Activated T-helper 2 cell treated with anti-CD3 and anti-CD28 coated beads, Interferon-gamma antibody, Interleukin-2, Interleukin-4, amounts not matched to agents 10 μg/mL and 5 μg/mL and 100 μg/mL, durations not matched to agents 14 hours and 24 hours and 36 hours (primary cell): ENCODE results near the gene RNF149. TPM values are rescaled to one million over a fixed set of nuclear protein-coding genes. Genes with fewer than 3 reads are reported as not detected.
"Not testable (repeated sequence)": the region's sequence is repeated elsewhere in the genome, so short reads cannot be mapped to it uniquely, and the experiment has no call there.

Experiments used
- DNase-seq: peaks from one replicate; pipeline ENCODE4 v3.0.0; 2021; ENCODE audit warnings: low spot score
- H3K27ac Mint-ChIP-seq: one replicate; pipeline ENCODE4 v1.8.0; 2021; ENCODE audit warnings: mixed read lengths
- H3K27me3 Mint-ChIP-seq: one replicate; pipeline ENCODE4 v1.8.0; 2021; ENCODE audit warnings: low read depth, mixed read lengths
- H3K36me3 Mint-ChIP-seq: one replicate; pipeline ENCODE4 v1.8.0; 2021; ENCODE audit warnings: low read depth, mixed read lengths
- H3K4me1 Mint-ChIP-seq: one replicate; pipeline ENCODE4 v1.8.0; 2021; ENCODE audit warnings: low read depth, mixed read lengths
- H3K4me3 Mint-ChIP-seq: one replicate; pipeline ENCODE4 v1.8.0; 2021; ENCODE audit warnings: low read depth, mild to moderate bottlenecking, moderate library complexity, mixed read lengths
- H3K9me3 Mint-ChIP-seq: one replicate; pipeline ENCODE4 v1.8.0; 2021; ENCODE audit warnings: mixed read lengths
- intact Hi-C: fragments of 100-400 bp; cut with micrococcal nuclease; formaldehyde crosslinking; loops from one replicate; pipeline ENCODE4 v1.15.1; 2023
- total RNA-seq: library from RNA; stranded (reverse); gene quantifications from 2 replicates; pipeline ENCODE4 v1.2.3, GENCODE V29; 2022

RNF149 gene
- total RNA-seq, 1 donor from 2014 or later = 54.9 TPM

GRCh38 chr2:101327863-101328394 lies 19.4 kb upstream of the RNF149 start:
- intact Hi-C loops = loop anchor here (1.0 kb wide), 1 partner anchor 21 kb away; no protein-coding TSS in a partner anchor

GRCh38 chr2:101325425-101325824 lies 16.9 kb upstream of the RNF149 start:
- peaks cover 3% of the 10 kb centered on the region for H3K27me3 Mint-ChIP-seq
- DNase-seq = no peak
- no peak overlapping the region for H3K27ac Mint-ChIP-seq
- intact Hi-C loops = no loop called here
- no peaks in the 10 kb centered on the region for H3K36me3 Mint-ChIP-seq
- peaks cover 5% of the 10 kb centered on the region for H3K4me1 Mint-ChIP-seq
- no peak overlapping the region for H3K4me3 Mint-ChIP-seq
- peaks cover 3% of the 10 kb centered on the region for H3K9me3 Mint-ChIP-seq

More at GRCh38 chr2:101327863-101328394, 19.4 kb upstream of the RNF149 start:
- no peaks in the 10 kb centered on the region for H3K36me3 Mint-ChIP-seq
- H3K27ac Mint-ChIP-seq = no peak overlapping the region
- no peaks in the 10 kb centered on the region for H3K9me3 Mint-ChIP-seq
- no peak for DNase-seq
- H3K4me3 Mint-ChIP-seq = no peak overlapping the region
- peaks cover 17% of the 10 kb centered on the region for H3K4me1 Mint-ChIP-seq
- no peaks in the 10 kb centered on the region for H3K27me3 Mint-ChIP-seq

GRCh38 chr2:101316568-101316967 lies 8.1 kb upstream of the RNF149 start:
- intact Hi-C loops, DNase-seq, H3K36me3 Mint-ChIP-seq, H3K27ac Mint-ChIP-seq, H3K4me3 Mint-ChIP-seq: not testable (repeated sequence)
- H3K27me3 Mint-ChIP-seq = peaks cover 33% of the 10 kb centered on the region
- peaks cover 10% of the 10 kb centered on the region for H3K9me3 Mint-ChIP-seq
- peaks cover 11% of the 10 kb centered on the region for H3K4me1 Mint-ChIP-seq

- H3K27ac Mint-ChIP-seq = no peak overlapping the region
- intact Hi-C loops = no loop called here
- DNase-seq = no peak
Observed at GRCh38 chr2:101311696-101312017, 3.2 kb upstream of the RNF149 start.

GRCh38 chr2:101310834-101311695 lies 2.6 kb upstream of the RNF149 start:
- intact Hi-C loops = no loop called here
- no peaks in the 10 kb centered on the region for H3K9me3 Mint-ChIP-seq
- H3K4me1 Mint-ChIP-seq = peaks cover 40% of the 10 kb centered on the region

More at GRCh38 chr2:101311696-101312017, 3.2 kb upstream of the RNF149 start:
- peaks cover 4% of the 10 kb centered on the region for H3K36me3 Mint-ChIP-seq
- no peaks in the 10 kb centered on the region for H3K9me3 Mint-ChIP-seq
- peaks cover 38% of the 10 kb centered on the region for H3K4me1 Mint-ChIP-seq
- peaks cover 4% of the 10 kb centered on the region for H3K27me3 Mint-ChIP-seq
- H3K4me3 Mint-ChIP-seq = no peak overlapping the region

GRCh38 chr2:101310090-101310833 lies 1.8 kb upstream of the RNF149 start:
- no peak overlapping the region for H3K27ac Mint-ChIP-seq
- intact Hi-C loops = no loop called here
- H3K36me3 Mint-ChIP-seq = peaks cover 16% of the 10 kb centered on the region
- H3K4me3 Mint-ChIP-seq = no peak overlapping the region
- no peaks in the 10 kb centered on the region for H3K27me3 Mint-ChIP-seq
- no peak for DNase-seq
- H3K9me3 Mint-ChIP-seq = no peaks in the 10 kb centered on the region
- peaks cover 46% of the 10 kb centered on the region for H3K4me1 Mint-ChIP-seq

More at GRCh38 chr2:101310834-101311695, 2.6 kb upstream of the RNF149 start:
- peak overlapping the region; percentile 63 for H3K27ac Mint-ChIP-seq
- peak overlapping the region; percentile 61 for H3K4me3 Mint-ChIP-seq
- peaks cover 8% of the 10 kb centered on the region for H3K36me3 Mint-ChIP-seq
- no peaks in the 10 kb centered on the region for H3K27me3 Mint-ChIP-seq
- no peak for DNase-seq

GRCh38 chr2:101307950-101308431 lies 510 bp downstream of the RNF149 start:
- Mint-ChIP-seq H3K27ac (peak overlapping the region; percentile 97), H3K9me3 (no peaks in the 10 kb centered on the region), H3K4me1 (peaks cover 60% of the 10 kb centered on the region), H3K4me3 (peak overlapping the region; percentile 91), H3K27me3 (no peaks in the 10 kb centered on the region), H3K36me3 (peaks cover 29% of the 10 kb centered on the region)
- peak; percentile 38 for DNase-seq
- intact Hi-C loops = loop anchor here (1.0 to 10.0 kb wide), 7 partner anchors 20 to 723 kb away; partner anchors contain the start of genes CNOT11 and RPL31

- Mint-ChIP-seq H3K4me1 (peaks cover 65% of the 10 kb centered on the region), H3K9me3 (no peaks in the 10 kb centered on the region), H3K36me3 (peaks cover 34% of the 10 kb centered on the region), H3K4me3 (peak overlapping the region; percentile 91), H3K27me3 (no peaks in the 10 kb centered on the region), H3K27ac (peak overlapping the region; percentile 97)
- intact Hi-C loops = loop anchor here (1.0 to 10.0 kb wide), 7 partner anchors 21 to 723 kb away; partner anchors contain the start of genes CNOT11 and RPL31
- DNase-seq = no peak
Observed at GRCh38 chr2:101307503-101307902, 998 bp downstream of the RNF149 start.

GRCh38 chr2:101306410-101306809 lies 2.1 kb downstream of the RNF149 start:
- peak overlapping the region; percentile 97 for H3K27ac Mint-ChIP-seq
- DNase-seq = no peak
- peak overlapping the region; percentile 91 for H3K4me3 Mint-ChIP-seq
- no peaks in the 10 kb centered on the region for H3K9me3 Mint-ChIP-seq
- H3K36me3 Mint-ChIP-seq = peaks cover 44% of the 10 kb centered on the region
- intact Hi-C loops = loop anchor here (5.0 to 10.0 kb wide), 4 partner anchors 304 to 722 kb away; partner anchors contain the start of gene RPL31
- H3K4me1 Mint-ChIP-seq = peaks cover 64% of the 10 kb centered on the region
- H3K27me3 Mint-ChIP-seq = no peaks in the 10 kb centered on the region

- no peaks in the 10 kb centered on the region for H3K27me3 Mint-ChIP-seq
- no peaks in the 10 kb centered on the region for H3K9me3 Mint-ChIP-seq
- peak overlapping the region; percentile 74 for H3K27ac Mint-ChIP-seq
- peak overlapping the region; percentile 91 for H3K4me3 Mint-ChIP-seq
- no peak for DNase-seq
- H3K36me3 Mint-ChIP-seq = peaks cover 45% of the 10 kb centered on the region
- intact Hi-C loops = loop anchor here (5.0 to 10.0 kb wide), 4 partner anchors 303 to 721 kb away; partner anchors contain the start of gene RPL31
- H3K4me1 Mint-ChIP-seq = peaks cover 58% of the 10 kb centered on the region
Observed at GRCh38 chr2:101305492-101306078, 2.9 kb downstream of the RNF149 start.

GRCh38 chr2:101305035-101305434 lies 3.5 kb downstream of the RNF149 start:
- Mint-ChIP-seq H3K36me3 (peaks cover 47% of the 10 kb centered on the region), H3K4me1 (peaks cover 54% of the 10 kb centered on the region), H3K9me3 (no peaks in the 10 kb centered on the region), H3K4me3 (peak overlapping the region; percentile 91), H3K27me3 (no peaks in the 10 kb centered on the region), H3K27ac (peak overlapping the region; percentile 74)
- intact Hi-C loops = loop anchor here (5.0 to 10.0 kb wide), 4 partner anchors 303 to 720 kb away; partner anchors contain the start of gene RPL31
- no peak for DNase-seq

GRCh38 chr2:101303688-101304087 lies 4.8 kb downstream of the RNF149 start:
- intact Hi-C loops = loop anchor here (10.0 kb wide), 2 partner anchors 521 to 719 kb away; no protein-coding TSS in a partner anchor
- Mint-ChIP-seq H3K27me3 (no peaks in the 10 kb centered on the region), H3K27ac (no peak overlapping the region), H3K4me3 (no peak overlapping the region), H3K9me3 (no peaks in the 10 kb centered on the region), H3K36me3 (peaks cover 56% of the 10 kb centered on the region), H3K4me1 (peaks cover 56% of the 10 kb centered on the region)
- no peak for DNase-seq
